ENCODE results near the gene SCARB1.

DNA sequence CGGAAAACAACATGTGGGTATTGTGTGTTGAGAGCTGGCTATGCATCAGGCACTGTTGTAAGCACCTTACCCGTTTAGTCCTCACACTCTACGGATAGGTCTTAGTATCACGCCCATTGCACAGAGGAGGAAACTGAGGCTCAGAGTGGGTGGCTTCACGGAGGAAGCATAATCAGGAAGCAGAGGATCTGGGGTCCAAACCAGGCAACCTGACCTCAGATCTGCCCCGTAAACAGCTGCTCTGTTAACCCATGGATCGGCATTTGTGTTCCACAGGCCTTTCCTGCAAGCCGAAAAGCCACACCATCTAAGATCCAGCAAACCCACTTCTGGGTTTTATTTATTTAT is 107.9 kb downstream of the SCARB1 start:
- TF ChIP-seq, protein P1, sequence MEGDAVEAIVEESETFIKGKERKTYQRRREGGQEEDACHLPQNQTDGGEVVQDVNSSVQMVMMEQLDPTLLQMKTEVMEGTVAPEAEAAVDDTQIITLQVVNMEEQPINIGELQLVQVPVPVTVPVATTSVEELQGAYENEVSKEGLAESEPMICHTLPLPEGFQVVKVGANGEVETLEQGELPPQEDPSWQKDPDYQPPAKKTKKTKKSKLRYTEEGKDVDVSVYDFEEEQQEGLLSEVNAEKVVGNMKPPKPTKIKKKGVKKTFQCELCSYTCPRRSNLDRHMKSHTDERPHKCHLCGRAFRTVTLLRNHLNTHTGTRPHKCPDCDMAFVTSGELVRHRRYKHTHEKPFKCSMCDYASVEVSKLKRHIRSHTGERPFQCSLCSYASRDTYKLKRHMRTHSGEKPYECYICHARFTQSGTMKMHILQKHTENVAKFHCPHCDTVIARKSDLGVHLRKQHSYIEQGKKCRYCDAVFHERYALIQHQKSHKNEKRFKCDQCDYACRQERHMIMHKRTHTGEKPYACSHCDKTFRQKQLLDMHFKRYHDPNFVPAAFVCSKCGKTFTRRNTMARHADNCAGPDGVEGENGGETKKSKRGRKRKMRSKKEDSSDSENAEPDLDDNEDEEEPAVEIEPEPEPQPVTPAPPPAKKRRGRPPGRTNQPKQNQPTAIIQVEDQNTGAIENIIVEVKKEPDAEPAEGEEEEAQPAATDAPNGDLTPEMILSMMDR (IDR thresholded peaks at IDR 0.05): no peak
- no peak for TF ChIP-seq POLR2A (IDR thresholded peaks at IDR 0.05)
- no peak for TF ChIP-seq EP300 (IDR thresholded peaks at IDR 0.05)

Measured in tibial nerve (tissue), 4 donors.